ENCODE data around the gene ARCN1.

Gene ARCN1

DNA sequence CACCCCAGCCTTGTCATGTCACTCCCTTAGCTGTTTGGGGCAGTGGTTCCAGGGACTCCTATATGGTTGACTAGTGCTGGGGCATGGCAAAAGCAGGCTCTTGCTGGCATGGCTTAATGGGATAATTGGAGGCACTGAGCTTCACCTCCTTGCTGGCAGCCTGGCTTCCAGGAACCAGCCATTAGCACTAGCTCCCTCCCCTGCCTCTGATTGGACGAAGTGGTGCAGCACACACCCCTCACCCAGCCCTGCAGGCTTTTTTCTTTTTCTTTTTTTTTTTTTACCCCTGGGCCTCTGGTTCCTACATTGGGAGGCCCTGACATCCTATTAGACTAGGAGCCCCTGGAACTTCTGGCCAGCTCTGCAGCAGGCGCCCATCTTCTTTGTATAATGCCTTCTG is 53.8 kb downstream of the ARCN1 start:
- DNase-seq (ENCODE audit: low spot score), result no peak

DNA sequence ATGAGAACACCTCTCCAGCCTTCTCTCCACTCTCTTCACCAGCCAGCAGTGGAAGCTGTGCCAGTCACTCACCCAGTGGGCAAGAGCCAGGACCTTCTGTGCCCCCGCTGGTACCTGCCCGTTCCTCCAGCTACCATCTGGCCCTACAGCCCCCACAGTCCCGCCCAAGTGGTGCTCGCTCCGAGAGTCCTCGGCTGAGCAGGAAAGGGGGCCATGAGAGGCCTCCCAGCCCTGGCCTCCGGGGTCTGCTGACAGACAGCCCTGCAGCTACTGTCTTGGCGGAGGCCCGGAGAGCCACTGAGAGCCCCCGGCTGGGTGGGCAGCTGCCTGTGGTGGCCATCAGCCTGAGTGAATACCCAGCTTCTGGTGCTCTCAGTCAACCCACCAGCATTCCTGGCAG is 55.4 kb downstream of the ARCN1 start:
- DNase-seq (ENCODE audit: low spot score), result no peak
- TF ChIP-seq, protein P1, sequence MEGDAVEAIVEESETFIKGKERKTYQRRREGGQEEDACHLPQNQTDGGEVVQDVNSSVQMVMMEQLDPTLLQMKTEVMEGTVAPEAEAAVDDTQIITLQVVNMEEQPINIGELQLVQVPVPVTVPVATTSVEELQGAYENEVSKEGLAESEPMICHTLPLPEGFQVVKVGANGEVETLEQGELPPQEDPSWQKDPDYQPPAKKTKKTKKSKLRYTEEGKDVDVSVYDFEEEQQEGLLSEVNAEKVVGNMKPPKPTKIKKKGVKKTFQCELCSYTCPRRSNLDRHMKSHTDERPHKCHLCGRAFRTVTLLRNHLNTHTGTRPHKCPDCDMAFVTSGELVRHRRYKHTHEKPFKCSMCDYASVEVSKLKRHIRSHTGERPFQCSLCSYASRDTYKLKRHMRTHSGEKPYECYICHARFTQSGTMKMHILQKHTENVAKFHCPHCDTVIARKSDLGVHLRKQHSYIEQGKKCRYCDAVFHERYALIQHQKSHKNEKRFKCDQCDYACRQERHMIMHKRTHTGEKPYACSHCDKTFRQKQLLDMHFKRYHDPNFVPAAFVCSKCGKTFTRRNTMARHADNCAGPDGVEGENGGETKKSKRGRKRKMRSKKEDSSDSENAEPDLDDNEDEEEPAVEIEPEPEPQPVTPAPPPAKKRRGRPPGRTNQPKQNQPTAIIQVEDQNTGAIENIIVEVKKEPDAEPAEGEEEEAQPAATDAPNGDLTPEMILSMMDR (IDR thresholded peaks at IDR 0.05; ENCODE audit: extremely low read depth, missing control alignments), result no peak

More for the DNA sequence above, 53.8 kb downstream of the ARCN1 start:
- TF ChIP-seq, protein P1 (IDR thresholded peaks at IDR 0.05; ENCODE audit: extremely low read depth, missing control alignments), result no peak

DNA sequence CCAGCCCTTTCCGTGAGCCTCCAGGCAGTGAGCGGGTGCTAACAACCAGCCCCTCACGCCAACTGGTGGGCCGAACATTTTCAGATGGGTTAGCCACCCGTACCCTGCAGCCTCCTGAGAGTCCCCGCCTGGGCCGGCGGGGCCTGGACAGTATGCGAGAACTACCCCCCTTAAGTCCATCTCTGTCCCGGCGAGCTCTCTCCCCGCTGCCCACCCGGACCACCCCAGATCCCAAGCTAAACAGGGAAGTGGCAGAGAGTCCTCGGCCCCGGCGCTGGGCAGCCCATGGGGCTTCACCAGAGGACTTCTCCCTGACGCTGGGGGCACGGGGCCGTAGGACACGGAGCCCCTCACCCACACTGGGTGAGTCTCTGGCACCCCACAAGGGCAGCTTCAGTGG is 55.8 kb downstream of the ARCN1 start:
- TF ChIP-seq, protein P1 (IDR thresholded peaks at IDR 0.05; ENCODE audit: extremely low read depth, missing control alignments), result no peak
- no peak for DNase-seq (ENCODE audit: low spot score)

DNA sequence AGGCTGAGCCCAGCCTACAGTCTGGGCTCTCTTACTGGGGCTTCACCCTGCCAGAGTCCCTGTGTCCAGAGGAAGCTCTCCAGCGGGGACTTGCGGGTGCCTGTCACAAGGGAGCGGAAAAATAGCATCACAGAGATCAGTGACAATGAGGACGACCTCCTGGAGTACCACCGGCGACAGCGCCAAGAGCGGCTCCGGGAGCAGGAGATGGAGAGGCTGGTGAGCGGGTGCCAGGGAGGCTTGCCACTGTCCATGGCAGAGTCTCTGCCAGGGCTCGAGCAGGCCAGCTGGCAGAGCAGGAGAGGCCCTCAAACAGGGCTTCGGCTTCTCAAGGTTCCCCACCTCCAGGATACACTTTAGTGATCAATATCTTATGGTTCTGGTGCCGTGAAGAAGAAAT is 56.2 kb downstream of the ARCN1 start:
- TF ChIP-seq, protein P1 (IDR thresholded peaks at IDR 0.05; ENCODE audit: extremely low read depth, missing control alignments), result no peak
- no peak for DNase-seq (ENCODE audit: low spot score)

DNA sequence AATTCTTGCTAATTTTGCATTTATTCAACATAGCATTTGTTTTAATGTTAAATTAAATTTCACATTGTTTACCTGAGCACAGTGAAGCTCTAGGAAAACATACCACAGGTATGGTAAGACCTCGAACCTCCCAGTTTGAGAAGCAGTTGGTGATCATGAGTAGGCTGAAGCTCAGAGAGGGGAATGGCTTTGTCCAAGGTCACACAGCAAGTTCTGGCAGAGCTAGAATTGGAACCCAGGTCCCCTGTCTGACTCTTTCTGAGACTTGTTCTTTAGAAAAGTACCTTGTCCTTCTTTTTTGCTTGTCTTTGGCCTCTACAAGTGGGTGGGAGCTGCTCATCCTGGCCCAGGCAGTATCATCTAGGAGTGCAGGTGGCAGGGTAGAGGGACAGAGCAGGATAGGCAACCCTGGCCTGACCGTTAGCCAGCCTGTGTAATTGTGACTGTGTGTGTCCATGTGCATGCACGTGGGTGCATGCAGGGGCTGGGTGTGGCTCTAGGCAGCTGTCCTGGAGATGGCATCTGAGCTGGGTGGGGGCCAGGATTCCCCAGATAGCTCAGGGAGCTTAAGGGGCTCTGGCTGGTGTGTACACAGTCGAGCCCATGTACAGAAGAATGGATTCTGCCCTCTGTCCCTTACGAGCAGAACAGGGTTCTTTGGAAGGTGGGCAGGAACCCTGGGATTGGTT is 56.8 kb downstream of the ARCN1 start:
- TF ChIP-seq, protein P1 (IDR thresholded peaks at IDR 0.05; ENCODE audit: extremely low read depth, missing control alignments), result no peak
- no peak for DNase-seq (ENCODE audit: low spot score)

DNA sequence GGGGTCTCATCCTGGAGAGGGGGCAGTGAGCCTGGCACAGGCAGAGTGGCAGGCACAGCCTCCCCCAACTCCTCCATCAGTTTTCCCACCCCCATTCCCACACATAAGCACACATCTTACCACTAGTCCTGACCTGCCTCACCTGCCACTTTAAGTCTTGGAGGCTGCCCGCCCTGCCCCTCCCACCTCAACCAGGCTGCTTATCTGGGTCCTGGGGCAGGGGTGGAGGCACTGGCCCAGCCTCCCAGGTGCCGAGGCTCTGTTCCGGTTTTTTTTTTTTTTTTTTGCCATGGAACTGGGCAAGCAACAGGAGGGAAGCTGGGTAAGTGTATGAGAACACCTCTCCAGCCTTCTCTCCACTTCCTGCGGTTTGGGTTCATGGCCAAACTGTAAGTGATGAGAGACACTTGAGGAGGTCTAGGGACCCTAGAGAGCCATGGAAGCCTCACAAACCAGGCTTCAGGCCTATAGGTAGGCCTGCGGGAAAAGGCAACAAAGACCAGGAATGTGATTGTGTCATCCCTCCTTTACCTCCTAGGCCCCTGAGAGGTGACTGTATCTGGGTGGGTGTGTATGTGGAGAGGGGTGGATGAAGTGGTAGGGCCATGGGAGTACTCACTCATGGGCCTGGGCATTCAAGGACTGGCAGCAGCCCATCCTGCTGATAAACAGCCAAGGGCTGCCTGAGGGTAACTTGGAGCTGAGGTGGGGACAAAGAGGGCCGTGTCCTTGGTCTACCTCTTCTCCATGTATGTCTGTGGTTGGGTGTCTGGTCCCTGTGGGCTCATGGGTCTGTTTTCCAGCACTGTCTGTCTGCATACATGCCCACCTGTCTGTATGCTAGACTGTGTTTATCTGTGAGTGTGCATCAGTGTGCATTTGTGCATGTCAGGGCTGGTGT is 57.8 kb downstream of the ARCN1 start:
- no peak for DNase-seq (ENCODE audit: low spot score)
- TF ChIP-seq, protein P1 (IDR thresholded peaks at IDR 0.05; ENCODE audit: extremely low read depth, missing control alignments), result no peak
